Keratinocyte (primary cell): Measurements from ENCODE around the gene PRG2. TPM values are rescaled to one million over a fixed set of nuclear protein-coding genes. Genes with fewer than 3 reads are reported as not detected.

Source experiments
- DNase-seq: peaks from one replicate; pipeline ENCODE4 v3.0.0-alpha.2; 2011; ENCODE audit warnings: low read depth, missing footprints, low spot score
- FAIRE-seq: peaks from 2 replicates; lab custom pipeline; 2011; peaks lifted over from hg19 to GRCh38; lab: Jason Lieb, UNC
- H2AFZ ChIP-seq: 2 replicates; pipeline ENCODE4 v1.6.0; 2012; ENCODE audit warnings: low read length, control low read depth, inconsistent platforms; ENCODE audit not compliant: control insufficient read depth
- H3K27ac ChIP-seq: 2 replicates; pipeline ENCODE4 v1.5.1; 2011; ENCODE audit warnings: low read length; ENCODE audit not compliant: control insufficient read depth, insufficient read depth
- H3K27me3 ChIP-seq: 3 replicates; pipeline ENCODE4 v1.6.0; 2011; ENCODE audit warnings: low read length; ENCODE audit not compliant: control insufficient read depth, insufficient read depth; ENCODE audit errors: extremely low read depth
- H3K36me3 ChIP-seq, 2 experiments: 2 replicates in 1 of 2; 3 replicates in 1 of 2; pipeline ENCODE4 v1.5.1; 2011; ENCODE audit warnings: low read length in 2 of 2, mild to moderate bottlenecking in 1 of 2; ENCODE audit not compliant: control insufficient read depth in 2 of 2, insufficient read depth in 2 of 2; ENCODE audit errors: extremely low read depth in 1 of 2
- H3K4me1 ChIP-seq: 3 replicates; pipeline ENCODE4 v1.5.1; 2011; ENCODE audit warnings: low read length; ENCODE audit not compliant: control insufficient read depth, insufficient read depth; ENCODE audit errors: extremely low read depth
- H3K4me2 ChIP-seq: 3 replicates; pipeline ENCODE4 v1.6.0; 2011; ENCODE audit warnings: low read depth, low read length; ENCODE audit not compliant: control insufficient read depth, insufficient read depth; ENCODE audit errors: extremely low read depth
- H3K4me3 ChIP-seq, 3 experiments: fragments of 200-600 bp in 1 of 3; sonication (generic) in 1 of 3; 2 replicates in 2 of 3; 3 replicates in 1 of 3; pipeline ENCODE4 v1.5.1; 2011 to 2016; ENCODE audit warnings: low read length in 3 of 3, mild to moderate bottlenecking in 3 of 3, control low read depth in 2 of 3, inconsistent platforms in 1 of 3, low read depth in 1 of 3, mixed read lengths in 1 of 3, mixed run types in 1 of 3, moderate library complexity in 1 of 3; ENCODE audit not compliant: control insufficient read depth in 2 of 3, insufficient read depth in 2 of 3; ENCODE audit errors: extremely low read depth in 1 of 3
- H3K79me2 ChIP-seq: 2 replicates; pipeline ENCODE4 v1.6.0; 2012; ENCODE audit warnings: low read length; ENCODE audit not compliant: control insufficient read depth, insufficient read depth
- H3K9ac ChIP-seq: 3 replicates; pipeline ENCODE4 v1.6.0; 2011; ENCODE audit warnings: low read length; ENCODE audit not compliant: control insufficient read depth, insufficient read depth; ENCODE audit errors: extremely low read depth
- H3K9me1 ChIP-seq: 3 replicates; pipeline ENCODE4 v1.6.0; 2011; ENCODE audit warnings: low read length; ENCODE audit not compliant: control insufficient read depth, insufficient read depth; ENCODE audit errors: extremely low read depth
- H3K9me3 ChIP-seq: 2 replicates; pipeline ENCODE4 v1.5.1; 2012; ENCODE audit warnings: low read depth, low read length; ENCODE audit not compliant: control insufficient read depth
- H4K20me1 ChIP-seq: 3 replicates; pipeline ENCODE4 v1.6.0; 2011; ENCODE audit warnings: low read length; ENCODE audit not compliant: control insufficient read depth, insufficient read depth; ENCODE audit errors: extremely low read depth
- CTCF ChIP-seq, 3 experiments: IDR thresholded peaks in 1 of 3; conservative IDR thresholded peaks in 1 of 3; optimal IDR thresholded peaks in 1 of 3; 2 replicates in 2 of 3; 3 replicates in 1 of 3; pipeline versions ENCODE3 to v1.5.1; 2011; ENCODE audit warnings: low read length in 3 of 3, mild to moderate bottlenecking in 3 of 3, moderate library complexity in 2 of 3, control low read depth in 1 of 3, inconsistent platforms in 1 of 3; ENCODE audit not compliant: insufficient read depth in 2 of 3; ENCODE audit errors: extremely low read depth in 1 of 3
- EZH2 ChIP-seq: IDR thresholded peaks from one replicate; pipeline ENCODE4 v1.6.1; 2012; ENCODE audit warnings: inconsistent platforms, mild to moderate bottlenecking, low read length, moderate library complexity
- dilution Hi-C: fragments of 300-500 bp; cut with MboI; formaldehyde crosslinking; loops from one replicate; pipeline ENCODE4 v1.7.0; 2020; ENCODE audit warnings: low sequenced_read_pairs; ENCODE audit not compliant: extremely low pct_ligation_motif_present
- polyA plus RNA-seq, 5 experiments: library from polyadenylated mRNA; depleted of rRNA in 3 of 5; stranded (reverse) in 3 of 5; stranded (forward) in 1 of 5; unstranded in 1 of 5; fragments of >200 nt; gene quantifications; 1 replicate in 1 of 5; 2 replicates in 3 of 5; 3 replicates in 1 of 5; pipeline versions ENCODE4 v1.2.1 to v1.2.3, GENCODE V29; 2011 to 2012; ENCODE audit warnings: missing spikeins in 2 of 5, low read depth in 1 of 5, low replicate concordance in 1 of 5

PRG2 gene
- polyA plus RNA-seq, 1 donor (not counting 4 experiments of a cell fraction or from before 2014, with no cell fraction given), result 0.09 TPM

GRCh38 chr11:57378186-57378585, 12.3 kb downstream of the PRG2 start:
- no peak overlapping the region for H2AFZ ChIP-seq
- no peaks in the 10 kb centered on the region for H3K4me1 ChIP-seq
- no peak overlapping the region for H3K9ac ChIP-seq
- no peak overlapping the region for H3K4me3 ChIP-seq
- TF ChIP-seq CTCF (optimal IDR thresholded peaks at IDR 0.05 in 1 of 3, IDR thresholded peaks at IDR 0.05 in 1 of 3, conservative IDR thresholded peaks at IDR 0.05 in 1 of 3; ENCODE audit: extremely low read depth in 1 of 3, insufficient read depth in 2 of 3, low read length in 3 of 3), result no peak
- no peaks in the 10 kb centered on the region for H3K9me1 ChIP-seq
- H3K79me2 ChIP-seq, result no peaks in the 10 kb centered on the region
- no peak overlapping the region for H3K4me2 ChIP-seq
- no peaks in the 10 kb centered on the region for H3K27me3 ChIP-seq
- no peak for FAIRE-seq
- H3K36me3 ChIP-seq, result no peaks in the 10 kb centered on the region
- H4K20me1 ChIP-seq, result no peaks in the 10 kb centered on the region
- dilution Hi-C loops, result no loop called here
- DNase-seq, result no peak
- no peak overlapping the region for H3K27ac ChIP-seq
- H3K9me3 ChIP-seq, result no peaks in the 10 kb centered on the region

- Histone ChIP-seq H3K27ac (no peak overlapping the region), H3K27me3 (no peaks in the 10 kb centered on the region), H3K4me2 (no peak overlapping the region), H3K79me2 (no peaks in the 10 kb centered on the region), H3K9me1 (no peaks in the 10 kb centered on the region), H3K9ac (no peak overlapping the region), H4K20me1 (no peaks in the 10 kb centered on the region), H2AFZ (no peak overlapping the region), H3K36me3 (no peaks in the 10 kb centered on the region), H3K4me3 (no peak overlapping the region), H3K9me3 (no peaks in the 10 kb centered on the region), H3K4me1 (no peaks in the 10 kb centered on the region)
- DNase-seq, result no peak
- no peak for FAIRE-seq
- TF ChIP-seq CTCF (optimal IDR thresholded peaks at IDR 0.05 in 1 of 3, IDR thresholded peaks at IDR 0.05 in 1 of 3, conservative IDR thresholded peaks at IDR 0.05 in 1 of 3; ENCODE audit: extremely low read depth in 1 of 3, insufficient read depth in 2 of 3, low read length in 3 of 3), result no peak
- no peak for TF ChIP-seq EZH2
- dilution Hi-C loops, result no loop called here
Observed at GRCh38 chr11:57377107-57377506, 13.3 kb downstream of the PRG2 start.
